Measurements from ENCODE around the gene VPS45. TPM values are rescaled to one million over a fixed set of nuclear protein-coding genes. Genes with fewer than 3 reads are reported as not detected.

VPS45 gene
- polyA plus RNA-seq, 3 donors = 36.0 to 41.9 (median 36.8) TPM

GRCh38 chr1:150182247-150182646 is 114.7 kb downstream of the VPS45 start:
- peaks cover 0 to 2% (median 0%) of the 10 kb centered on the region in 7 donors for H3K9me3 Mint-ChIP-seq
- H3K4me3 Mint-ChIP-seq = no peak overlapping the region
- peaks cover 83% of the 10 kb centered on the region for H3K4me1 Mint-ChIP-seq
- no peaks in the 10 kb centered on the region for H4K20me1 ChIP-seq (ENCODE audit: insufficient read depth, low read length)
- 100% methylated on average over 2 of the region's 11 CpGs for WGBS (ENCODE audit: insufficient coverage)
- no peak overlapping the region for H3K4me2 ChIP-seq (replicated peaks; ENCODE audit: extremely low read depth, low read length, poor library complexity, severe bottlenecking)
- H2AFZ ChIP-seq (ENCODE audit: insufficient read depth, low read depth, low read length, poor library complexity, severe bottlenecking) = no peak overlapping the region
- no peaks in the 10 kb centered on the region for H3K9me3 ChIP-seq (replicated peaks in 1 of 2; ENCODE audit: control insufficient read depth in 1 of 2, insufficient read depth in 1 of 2, low read length in 2 of 2)
- H3K4me3 ChIP-seq (replicated peaks in 1 of 3; ENCODE audit: low read depth in 2 of 3, low read length in 3 of 3) = no peak overlapping the region
- peaks cover 96 to 97% of the 10 kb centered on the region in 2 donors for H3K4me1 ChIP-seq (ENCODE audit: control insufficient read depth in 1 of 2, insufficient read depth in 2 of 2, low read length in 2 of 2)
- peaks cover 2% of the 10 kb centered on the region for H3K79me2 ChIP-seq (ENCODE audit: insufficient read depth, low read length)
- peaks cover 0 to 12% of the 10 kb centered on the region in 2 donors for H3K36me3 Mint-ChIP-seq
- no peak for DNase-seq
- no peaks in the 10 kb centered on the region for H3K27me3 ChIP-seq (ENCODE audit: control insufficient read depth in 2 of 2, insufficient read depth in 2 of 2, low read length in 2 of 2)
- no peak overlapping the region for H3K9ac ChIP-seq (ENCODE audit: insufficient read depth, low read length, poor library complexity, severe bottlenecking)
- H3K27me3 Mint-ChIP-seq (ENCODE audit: low read depth in 3 of 3) = peaks cover 0 to 5% (median 0%) of the 10 kb centered on the region in 3 donors
- peak overlapping the region in 5 of 7 donors; percentile 31 to 95 (median 93) for H3K27ac Mint-ChIP-seq
- no peaks in the 10 kb centered on the region for H3K36me3 ChIP-seq (replicated peaks in 1 of 2; ENCODE audit: control insufficient read depth in 1 of 2, insufficient read depth in 2 of 2, low read length in 2 of 2)
- intact Hi-C loops (cut with micrococcal nuclease) = loop anchor here (5.0 to 10.0 kb wide), 4 partner anchors 35 to 287 kb away; partner anchors contain the start of genes ANP32E (in 1 of the 2), BOLA1 (in 1 of the 2), MTMR11 (in 1 of the 2) and PLEKHO1 (in 1 of the 2)
- TF ChIP-seq, protein P1, sequence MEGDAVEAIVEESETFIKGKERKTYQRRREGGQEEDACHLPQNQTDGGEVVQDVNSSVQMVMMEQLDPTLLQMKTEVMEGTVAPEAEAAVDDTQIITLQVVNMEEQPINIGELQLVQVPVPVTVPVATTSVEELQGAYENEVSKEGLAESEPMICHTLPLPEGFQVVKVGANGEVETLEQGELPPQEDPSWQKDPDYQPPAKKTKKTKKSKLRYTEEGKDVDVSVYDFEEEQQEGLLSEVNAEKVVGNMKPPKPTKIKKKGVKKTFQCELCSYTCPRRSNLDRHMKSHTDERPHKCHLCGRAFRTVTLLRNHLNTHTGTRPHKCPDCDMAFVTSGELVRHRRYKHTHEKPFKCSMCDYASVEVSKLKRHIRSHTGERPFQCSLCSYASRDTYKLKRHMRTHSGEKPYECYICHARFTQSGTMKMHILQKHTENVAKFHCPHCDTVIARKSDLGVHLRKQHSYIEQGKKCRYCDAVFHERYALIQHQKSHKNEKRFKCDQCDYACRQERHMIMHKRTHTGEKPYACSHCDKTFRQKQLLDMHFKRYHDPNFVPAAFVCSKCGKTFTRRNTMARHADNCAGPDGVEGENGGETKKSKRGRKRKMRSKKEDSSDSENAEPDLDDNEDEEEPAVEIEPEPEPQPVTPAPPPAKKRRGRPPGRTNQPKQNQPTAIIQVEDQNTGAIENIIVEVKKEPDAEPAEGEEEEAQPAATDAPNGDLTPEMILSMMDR (IDR thresholded peaks at IDR 0.05) = no peak
- peak overlapping the region in 1 of 2 donors; percentile 78 for H3K27ac ChIP-seq (ENCODE audit: low read depth in 1 of 2, low read length in 2 of 2)

DNA sequence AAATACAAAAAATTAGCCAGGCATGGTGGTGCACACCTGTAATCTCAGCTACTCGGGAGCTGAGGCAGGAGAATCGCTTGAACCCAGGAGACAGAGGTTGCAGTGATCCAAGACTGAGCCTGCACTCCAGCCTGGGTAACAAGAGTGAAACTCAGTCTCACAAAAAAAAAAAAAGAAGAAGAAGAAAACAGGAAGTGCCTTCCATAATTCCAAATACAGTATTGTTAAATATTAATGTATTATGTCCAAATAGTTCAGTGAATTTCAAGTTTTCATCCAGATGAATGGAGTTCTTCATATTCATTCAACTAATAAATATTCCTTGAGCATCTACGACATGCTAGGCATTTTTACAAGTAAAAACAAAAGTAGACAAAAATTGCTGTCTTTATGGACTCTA is 115.5 kb downstream of the VPS45 start:
- Mint-ChIP-seq H3K9me3 (peaks cover 0 to 2% (median 0%) of the 10 kb centered on the region in 7 donors), H3K27ac (peak overlapping the region; percentile 92 to 97 (median 95)), H3K27me3 (ENCODE audit: low read depth in 3 of 3) (peaks cover 0 to 5% (median 0%) of the 10 kb centered on the region in 3 donors), H3K4me1 (peaks cover 82% of the 10 kb centered on the region), H3K36me3 (peaks cover 0 to 12% of the 10 kb centered on the region in 2 donors), H3K4me3 (no peak overlapping the region)
- no peaks in the 10 kb centered on the region for H4K20me1 ChIP-seq (ENCODE audit: insufficient read depth, low read length)
- intact Hi-C loops (cut with micrococcal nuclease) = loop anchor here (5.0 to 10.0 kb wide), 4 partner anchors 36 to 288 kb away; partner anchors contain the start of genes ANP32E (in 1 of the 2), BOLA1 (in 1 of the 2), MTMR11 (in 1 of the 2) and PLEKHO1 (in 1 of the 2)
- peak overlapping the region in 1 of 3 experiments; percentile 49 for H3K4me3 ChIP-seq (replicated peaks in 1 of 3; ENCODE audit: low read depth in 2 of 3, low read length in 3 of 3)
- TF ChIP-seq, protein P1 (IDR thresholded peaks at IDR 0.05) = no peak
- no peaks in the 10 kb centered on the region for H3K79me2 ChIP-seq (ENCODE audit: insufficient read depth, low read length)
- peak overlapping the region; percentile 50 for H3K4me2 ChIP-seq (replicated peaks; ENCODE audit: extremely low read depth, low read length, poor library complexity, severe bottlenecking)
- DNase-seq = peak in 2 of 3 donors; percentile 38 to 78
- H2AFZ ChIP-seq (ENCODE audit: insufficient read depth, low read depth, low read length, poor library complexity, severe bottlenecking) = no peak overlapping the region
- H3K36me3 ChIP-seq (replicated peaks in 1 of 2; ENCODE audit: control insufficient read depth in 1 of 2, insufficient read depth in 2 of 2, low read length in 2 of 2) = no peaks in the 10 kb centered on the region
- H3K27ac ChIP-seq (ENCODE audit: low read depth in 1 of 2, low read length in 2 of 2) = peak overlapping the region; percentile 50 to 78
- H3K9me3 ChIP-seq (replicated peaks in 1 of 2; ENCODE audit: control insufficient read depth in 1 of 2, insufficient read depth in 1 of 2, low read length in 2 of 2) = no peaks in the 10 kb centered on the region
- no peaks in the 10 kb centered on the region for H3K27me3 ChIP-seq (ENCODE audit: control insufficient read depth in 2 of 2, insufficient read depth in 2 of 2, low read length in 2 of 2)
- peak overlapping the region; percentile 8 for H3K9ac ChIP-seq (ENCODE audit: insufficient read depth, low read length, poor library complexity, severe bottlenecking)
- H3K4me1 ChIP-seq (ENCODE audit: control insufficient read depth in 1 of 2, insufficient read depth in 2 of 2, low read length in 2 of 2) = peaks cover 96 to 97% of the 10 kb centered on the region in 2 donors
- 50% methylated on average over 2 of the region's 3 CpGs for WGBS (ENCODE audit: insufficient coverage)

Data from CD14-positive monocyte (primary cell).